Muscle layer of colon (tissue), 2 donors: ENCODE measurements around the gene ZNF835.

Source experiments
- H3K27ac ChIP-seq: one replicate; pipeline ENCODE4 v1.7.0; 2013; ENCODE audit warnings: low read depth, mild to moderate bottlenecking, low read length, moderate library complexity
- H3K27me3 ChIP-seq, 2 donors: one replicate each; pipeline ENCODE4 v1.7.0; 2013; ENCODE audit warnings: low read length in 2 of 2, mild to moderate bottlenecking in 2 of 2; ENCODE audit not compliant: insufficient read depth in 2 of 2, control insufficient read depth in 1 of 2
- H3K36me3 ChIP-seq: one replicate; pipeline ENCODE4 v1.7.0; 2013; ENCODE audit warnings: mild to moderate bottlenecking, low read length; ENCODE audit not compliant: insufficient read depth
- H3K4me1 ChIP-seq: one replicate; pipeline ENCODE4 v1.7.0; 2013; ENCODE audit warnings: mild to moderate bottlenecking, low read length; ENCODE audit not compliant: insufficient read depth
- H3K4me3 ChIP-seq, 2 donors: one replicate each; pipeline ENCODE4 v1.7.0; 2013; ENCODE audit warnings: low read length in 2 of 2, low read depth in 1 of 2, mild to moderate bottlenecking in 1 of 2, moderate library complexity in 1 of 2
- H3K9ac ChIP-seq: one replicate; pipeline ENCODE4 v1.7.0; 2013; ENCODE audit warnings: low read length
- H3K9me3 ChIP-seq: one replicate; pipeline ENCODE4 v1.7.0; 2013; ENCODE audit warnings: mild to moderate bottlenecking, low read length
- donor health status: abdominal sarcoma.
- donor health status: Adenocarcinoma of cecum.

The ZNF835 gene

GRCh38 chr19:56619121-56619520 is 52.4 kb downstream of the ZNF835 start:
- Histone ChIP-seq H3K4me3 (no peak overlapping the region), H3K9me3 (peaks cover 13% of the 10 kb centered on the region), H3K9ac (no peak overlapping the region), H3K27ac (no peak overlapping the region), H3K27me3 (no peaks in the 10 kb centered on the region), H3K36me3 (peaks cover 40% of the 10 kb centered on the region), H3K4me1 (no peaks in the 10 kb centered on the region)

DNA sequence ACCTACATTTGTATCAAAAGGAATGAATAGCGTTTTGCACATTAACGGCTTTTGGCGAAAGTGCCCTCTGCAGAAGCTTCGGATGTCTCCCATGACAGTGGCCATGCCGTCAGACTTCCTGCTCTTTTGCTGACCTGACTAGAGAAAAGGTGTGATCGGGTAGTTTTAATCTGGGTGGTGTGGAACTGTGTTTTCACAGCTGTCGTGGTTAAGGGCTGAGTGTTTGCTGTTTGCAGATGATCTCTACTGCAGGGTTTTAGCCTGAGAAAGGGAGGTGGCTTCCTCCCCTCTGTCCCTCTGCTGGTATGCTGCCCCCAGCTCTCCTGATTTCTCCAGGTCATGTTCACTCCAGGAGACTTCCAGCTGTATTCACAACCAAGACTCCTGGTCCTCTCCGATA is 54.0 kb downstream of the ZNF835 start:
- Histone ChIP-seq H3K27me3 (no peaks in the 10 kb centered on the region), H3K4me1 (no peaks in the 10 kb centered on the region), H3K36me3 (peaks cover 26% of the 10 kb centered on the region), H3K9me3 (peaks cover 5% of the 10 kb centered on the region), H3K27ac (no peak overlapping the region), H3K4me3 (no peak overlapping the region), H3K9ac (no peak overlapping the region)

GRCh38 chr19:56613639-56614038 is 57.9 kb downstream of the ZNF835 start:
- H3K9me3 ChIP-seq: peaks cover 5% of the 10 kb centered on the region
- peaks cover 13% of the 10 kb centered on the region for H3K36me3 ChIP-seq
- H3K4me1 ChIP-seq: no peaks in the 10 kb centered on the region
- no peaks in the 10 kb centered on the region for H3K27me3 ChIP-seq
- no peak overlapping the region for H3K27ac ChIP-seq
- H3K4me3 ChIP-seq: no peak overlapping the region
- H3K9ac ChIP-seq: no peak overlapping the region

DNA sequence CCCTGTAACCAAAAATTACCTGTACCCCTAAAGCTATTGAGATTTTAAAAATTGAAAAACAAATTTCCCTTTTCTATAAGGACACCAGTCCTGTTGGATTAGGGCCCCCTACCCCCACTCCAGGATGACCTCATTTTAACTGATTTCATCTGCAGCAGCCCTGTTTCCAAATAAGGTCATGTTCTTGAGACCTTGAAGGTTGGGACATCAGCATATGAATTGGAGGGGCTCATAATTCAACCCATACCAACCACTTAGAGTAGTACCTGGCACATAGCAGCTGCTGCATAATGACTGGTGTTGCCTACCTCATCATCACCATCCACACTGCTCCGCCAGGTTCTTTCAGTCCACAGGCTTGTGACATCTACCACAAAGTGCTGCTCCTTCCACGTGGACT is 58.8 kb downstream of the ZNF835 start:
- no peak overlapping the region for H3K27ac ChIP-seq
- peaks cover 5% of the 10 kb centered on the region for H3K9me3 ChIP-seq
- H3K4me3 ChIP-seq: no peak overlapping the region
- no peak overlapping the region for H3K9ac ChIP-seq
- no peaks in the 10 kb centered on the region for H3K27me3 ChIP-seq
- peaks cover 12% of the 10 kb centered on the region for H3K36me3 ChIP-seq
- H3K4me1 ChIP-seq: no peaks in the 10 kb centered on the region
